T47D (cell line): ENCODE results near the gene ANO7.

Experiments
- DNase-seq, 2 experiments: peaks; one replicate each; pipeline versions ENCODE4 v3.0.0 to v3.0.0-alpha.2; 2011 to 2012; ENCODE audit warnings: low read depth in 1 of 2, low spot score in 1 of 2
- JUND ChIP-seq: IDR thresholded peaks from 2 replicates; pipeline ENCODE4 v1.6.1; 2012; ENCODE audit warnings: low read depth
- in situ Hi-C: cut with HindIII; loops from 2 replicates; pipeline ENCODE4 v1.10.0; 2016; ENCODE audit warnings: low sequenced_read_pairs, low pct_unique_long_range_greater_than_20kb

ANO7 gene, protein sequence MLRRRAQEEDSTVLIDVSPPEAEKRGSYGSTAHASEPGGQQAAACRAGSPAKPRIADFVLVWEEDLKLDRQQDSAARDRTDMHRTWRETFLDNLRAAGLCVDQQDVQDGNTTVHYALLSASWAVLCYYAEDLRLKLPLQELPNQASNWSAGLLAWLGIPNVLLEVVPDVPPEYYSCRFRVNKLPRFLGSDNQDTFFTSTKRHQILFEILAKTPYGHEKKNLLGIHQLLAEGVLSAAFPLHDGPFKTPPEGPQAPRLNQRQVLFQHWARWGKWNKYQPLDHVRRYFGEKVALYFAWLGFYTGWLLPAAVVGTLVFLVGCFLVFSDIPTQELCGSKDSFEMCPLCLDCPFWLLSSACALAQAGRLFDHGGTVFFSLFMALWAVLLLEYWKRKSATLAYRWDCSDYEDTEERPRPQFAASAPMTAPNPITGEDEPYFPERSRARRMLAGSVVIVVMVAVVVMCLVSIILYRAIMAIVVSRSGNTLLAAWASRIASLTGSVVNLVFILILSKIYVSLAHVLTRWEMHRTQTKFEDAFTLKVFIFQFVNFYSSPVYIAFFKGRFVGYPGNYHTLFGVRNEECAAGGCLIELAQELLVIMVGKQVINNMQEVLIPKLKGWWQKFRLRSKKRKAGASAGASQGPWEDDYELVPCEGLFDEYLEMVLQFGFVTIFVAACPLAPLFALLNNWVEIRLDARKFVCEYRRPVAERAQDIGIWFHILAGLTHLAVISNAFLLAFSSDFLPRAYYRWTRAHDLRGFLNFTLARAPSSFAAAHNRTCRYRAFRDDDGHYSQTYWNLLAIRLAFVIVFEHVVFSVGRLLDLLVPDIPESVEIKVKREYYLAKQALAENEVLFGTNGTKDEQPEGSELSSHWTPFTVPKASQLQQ

DNA sequence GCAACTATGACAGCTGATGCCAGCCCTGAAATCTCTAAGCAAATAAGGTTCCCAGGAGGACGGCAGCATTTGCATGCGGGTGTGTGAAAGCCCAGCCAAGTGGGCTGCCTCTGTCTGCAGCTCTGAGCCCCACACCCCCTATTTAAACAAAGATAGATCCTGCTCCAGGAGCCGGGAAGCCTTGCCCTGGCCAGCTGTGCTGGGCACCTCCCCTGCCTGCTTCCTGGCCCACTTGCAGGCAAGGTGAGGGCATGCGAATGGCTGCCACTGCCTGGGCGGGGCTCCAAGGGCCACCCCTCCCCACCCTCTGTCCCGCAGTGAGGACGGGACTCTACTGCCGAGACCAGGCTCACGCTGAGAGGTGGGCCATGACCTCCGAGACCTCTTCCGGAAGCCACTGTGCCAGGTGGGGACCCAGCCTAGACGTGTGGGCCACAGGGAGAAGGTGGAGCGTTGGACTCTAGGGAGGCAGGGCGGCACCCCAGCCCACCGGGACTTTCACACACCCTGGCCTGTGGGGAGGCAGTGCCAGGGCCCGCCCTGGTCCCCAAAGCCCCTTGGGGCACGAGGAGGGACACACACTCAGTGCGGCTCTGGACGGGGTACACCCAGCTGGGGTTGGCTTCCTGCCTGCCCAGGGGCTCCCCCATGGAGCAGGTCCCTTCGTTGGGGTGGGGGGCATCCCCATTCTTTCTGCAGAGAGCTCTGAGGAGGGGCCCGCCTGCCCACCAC is at the start of gene ANO7:
Gene ANO7 (plus strand): TSS at position 317 of the 732 bp plus-strand sequence. CDS start 1,387 bp downstream, outside the sequence.
- DNase-seq: no peak
- in situ Hi-C loops: no loop called here
- TF ChIP-seq JUND: no peak

DNA sequence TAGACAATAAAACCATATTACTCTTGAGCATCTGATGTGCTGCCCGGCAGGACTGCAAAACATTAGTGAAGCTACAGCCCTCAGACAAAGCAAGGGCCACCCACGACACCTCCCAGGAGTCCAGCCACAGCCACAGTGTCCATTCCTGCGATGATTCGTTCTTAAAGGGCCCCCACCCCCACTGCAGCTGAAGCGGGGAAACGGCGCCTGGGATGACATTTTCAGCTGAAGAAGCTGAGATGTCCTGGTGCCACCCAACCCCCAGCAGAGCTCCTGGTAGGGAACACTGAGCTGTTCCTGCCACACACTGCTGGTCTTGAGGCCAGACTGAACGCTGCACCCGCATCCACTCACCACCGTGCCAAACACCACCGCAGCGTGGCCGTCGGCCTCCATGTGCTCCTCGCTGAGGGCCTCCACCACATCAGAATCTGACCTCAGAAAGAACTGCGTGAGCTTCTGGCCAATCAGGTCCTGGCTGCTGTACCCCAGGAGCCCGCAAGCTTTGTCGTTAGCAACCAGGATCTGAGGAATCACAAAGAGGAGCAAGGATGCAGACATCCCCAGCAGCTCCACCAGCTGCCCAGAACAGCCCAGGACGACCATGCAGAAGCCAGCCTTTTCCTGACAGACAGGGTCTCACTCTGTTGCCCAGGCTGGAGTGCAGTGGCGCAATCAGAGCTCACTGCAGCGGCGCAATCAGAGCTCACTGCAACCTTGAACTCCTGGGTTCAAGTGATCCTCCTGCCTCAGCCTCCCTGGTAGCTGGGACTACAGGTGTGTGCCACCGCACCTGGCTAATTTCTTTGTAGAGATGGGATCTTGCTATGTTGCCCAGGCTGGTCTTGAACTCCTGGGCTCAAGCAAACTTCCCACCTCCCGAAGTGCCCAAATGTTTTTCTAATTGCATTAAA is 48.7 kb upstream of the ANO7 start:
- in situ Hi-C loops: no loop called here

DNA sequence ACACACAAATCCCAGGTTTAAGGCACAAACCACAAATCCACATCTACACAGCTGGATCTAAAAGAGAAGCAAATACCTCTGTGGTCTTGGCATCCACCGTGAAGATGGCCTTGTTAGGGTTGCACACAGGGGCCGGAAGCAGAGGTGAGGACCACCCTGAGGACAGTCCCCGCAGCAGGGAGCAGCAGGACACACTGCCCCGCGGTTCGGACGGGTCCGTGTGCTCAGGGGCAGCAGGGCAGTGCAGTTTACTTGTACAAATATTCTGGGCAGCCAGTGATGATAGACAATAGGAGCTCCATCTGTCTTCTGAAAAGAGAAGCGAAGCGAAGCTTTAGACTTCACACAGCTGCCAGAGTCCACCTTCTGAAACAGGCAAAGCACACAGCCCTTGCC is 48.0 kb upstream of the ANO7 start:
- no peak for TF ChIP-seq JUND
- in situ Hi-C loops: no loop called here
- no peak for DNase-seq

More for the DNA sequence above, 48.7 kb upstream of the ANO7 start:
- no peak for TF ChIP-seq JUND
- no peak for DNase-seq

DNA sequence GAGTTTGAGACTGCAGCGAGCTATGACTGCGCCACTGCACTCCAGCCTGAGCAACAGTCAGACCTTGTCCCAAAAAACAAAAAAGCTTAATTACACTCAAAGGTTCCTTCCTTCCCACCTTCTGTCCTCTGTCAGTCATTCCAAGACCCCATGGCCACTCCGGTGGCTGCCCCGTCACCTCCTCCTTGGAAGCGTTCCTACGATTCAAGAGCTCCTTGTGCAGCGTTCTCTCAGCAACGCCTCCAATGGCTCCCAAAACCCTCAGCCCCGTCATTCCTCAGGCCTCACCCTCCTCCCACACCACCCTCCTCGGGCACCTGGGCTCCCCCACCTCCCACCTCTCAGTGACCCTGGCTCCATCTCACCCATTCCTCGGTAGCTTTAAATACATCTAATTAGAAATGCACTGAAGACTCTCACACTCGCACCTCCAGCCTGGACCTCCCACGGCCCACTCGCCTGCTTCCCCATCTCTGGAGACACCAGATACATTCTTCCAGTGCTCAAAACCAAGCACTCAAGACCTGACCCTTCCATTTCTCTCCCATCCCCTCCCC is 47.2 kb upstream of the ANO7 start:
- no peak for TF ChIP-seq JUND
- no peak for DNase-seq
- in situ Hi-C loops: no loop called here

DNA sequence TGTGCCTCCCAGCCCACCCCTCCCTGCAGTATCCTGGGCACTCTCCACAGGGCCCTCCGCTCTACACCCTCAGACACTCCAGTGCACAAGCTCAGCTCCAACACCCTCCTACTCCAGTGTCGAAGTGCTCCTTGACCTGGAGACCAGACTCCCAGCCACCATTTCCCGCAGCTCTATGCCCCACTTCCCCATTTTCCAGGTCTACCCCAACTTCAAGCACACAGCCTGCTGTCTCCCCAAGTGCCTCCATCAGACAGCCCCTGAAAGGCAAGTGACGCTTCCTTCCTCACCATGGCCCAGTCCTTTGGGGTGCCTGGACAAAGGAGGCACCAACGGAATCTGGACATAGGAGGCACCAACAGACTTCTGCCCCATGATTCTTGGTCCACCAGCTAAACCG is 46.4 kb upstream of the ANO7 start:
- DNase-seq: no peak
- no peak for TF ChIP-seq JUND
- in situ Hi-C loops: no loop called here

DNA sequence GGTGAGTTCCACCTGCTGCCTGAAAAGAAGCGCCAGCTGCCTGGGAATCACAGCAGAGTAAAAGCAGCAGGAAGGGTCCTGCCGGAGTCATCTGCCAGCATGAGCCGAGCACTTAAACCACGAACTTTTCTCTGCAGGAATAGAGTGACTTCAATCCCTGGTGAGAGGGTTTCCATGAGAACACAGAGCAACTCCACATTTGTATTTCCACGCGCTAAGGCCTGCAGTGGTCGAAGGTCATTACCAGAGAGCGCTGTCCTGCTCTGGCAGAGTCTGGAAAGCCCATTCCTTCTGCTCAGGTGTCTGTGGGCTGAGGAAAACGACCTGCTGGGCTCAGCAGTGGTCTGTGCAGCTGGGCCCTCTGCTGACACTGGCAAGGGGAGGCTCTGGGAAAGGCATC is 45.9 kb upstream of the ANO7 start:
- no peak for TF ChIP-seq JUND
- no peak for DNase-seq
- in situ Hi-C loops: no loop called here

DNA sequence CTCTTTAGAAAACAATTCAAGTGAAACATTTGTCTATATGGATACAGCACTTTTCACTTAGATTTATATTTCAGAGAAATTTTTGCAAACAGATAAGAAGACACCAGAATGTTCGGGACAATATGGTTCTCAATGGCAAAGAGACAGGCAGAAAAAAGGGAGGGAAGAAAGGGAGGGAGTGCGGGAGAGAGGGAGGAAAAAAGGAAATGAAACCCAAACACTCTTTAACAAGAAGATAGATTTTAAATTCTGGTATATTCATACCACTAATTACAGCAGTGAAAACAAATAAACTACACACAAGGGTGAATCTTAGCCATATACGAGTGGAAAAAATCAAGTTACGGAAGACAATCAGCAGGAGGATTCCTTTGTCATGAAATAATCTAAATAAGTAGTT is 42.2 kb upstream of the ANO7 start:
- no peak for DNase-seq
- in situ Hi-C loops: no loop called here
- no peak for TF ChIP-seq JUND

DNA sequence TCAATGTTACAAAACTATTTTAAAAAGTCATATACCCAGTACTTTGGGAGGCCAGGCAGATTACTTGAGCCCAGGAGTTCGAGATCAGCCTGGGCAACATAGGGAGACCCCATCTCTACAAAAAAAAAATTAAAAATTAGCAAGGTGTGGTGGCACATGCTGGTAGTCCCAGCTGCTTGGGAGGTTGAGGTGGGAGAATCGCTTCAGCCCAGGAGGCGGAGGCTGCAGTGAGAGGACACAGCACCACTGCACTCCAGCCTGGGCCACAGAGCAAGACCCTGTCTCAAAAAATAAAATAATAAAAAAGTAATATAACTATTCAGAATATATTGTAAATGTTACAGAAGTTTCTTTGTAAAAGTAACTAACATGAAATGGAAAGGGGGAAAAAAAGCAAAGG is 41.1 kb upstream of the ANO7 start:
- TF ChIP-seq JUND: no peak
- in situ Hi-C loops: no loop called here
- DNase-seq: no peak

DNA sequence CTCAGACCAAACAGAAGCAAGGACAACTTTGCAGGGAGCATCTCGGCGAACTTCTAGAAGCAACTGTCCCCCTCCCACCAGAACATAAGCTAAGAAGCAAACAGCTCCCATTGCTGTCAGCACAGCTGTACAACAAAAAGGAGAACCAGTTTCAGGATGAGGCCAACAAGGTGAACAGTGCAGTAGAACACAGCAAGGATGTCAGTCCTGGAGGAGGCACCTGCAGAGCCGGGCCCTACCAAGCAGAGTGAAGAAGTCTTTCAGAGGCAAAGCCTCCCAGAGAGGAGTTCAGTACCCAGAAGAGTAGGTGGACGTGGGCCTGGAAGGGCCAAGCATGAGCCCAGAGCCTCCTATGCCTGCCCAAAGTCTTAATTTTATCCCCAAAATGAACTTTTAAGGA is 40.2 kb upstream of the ANO7 start:
- in situ Hi-C loops: no loop called here
- TF ChIP-seq JUND: no peak
- DNase-seq: no peak

DNA sequence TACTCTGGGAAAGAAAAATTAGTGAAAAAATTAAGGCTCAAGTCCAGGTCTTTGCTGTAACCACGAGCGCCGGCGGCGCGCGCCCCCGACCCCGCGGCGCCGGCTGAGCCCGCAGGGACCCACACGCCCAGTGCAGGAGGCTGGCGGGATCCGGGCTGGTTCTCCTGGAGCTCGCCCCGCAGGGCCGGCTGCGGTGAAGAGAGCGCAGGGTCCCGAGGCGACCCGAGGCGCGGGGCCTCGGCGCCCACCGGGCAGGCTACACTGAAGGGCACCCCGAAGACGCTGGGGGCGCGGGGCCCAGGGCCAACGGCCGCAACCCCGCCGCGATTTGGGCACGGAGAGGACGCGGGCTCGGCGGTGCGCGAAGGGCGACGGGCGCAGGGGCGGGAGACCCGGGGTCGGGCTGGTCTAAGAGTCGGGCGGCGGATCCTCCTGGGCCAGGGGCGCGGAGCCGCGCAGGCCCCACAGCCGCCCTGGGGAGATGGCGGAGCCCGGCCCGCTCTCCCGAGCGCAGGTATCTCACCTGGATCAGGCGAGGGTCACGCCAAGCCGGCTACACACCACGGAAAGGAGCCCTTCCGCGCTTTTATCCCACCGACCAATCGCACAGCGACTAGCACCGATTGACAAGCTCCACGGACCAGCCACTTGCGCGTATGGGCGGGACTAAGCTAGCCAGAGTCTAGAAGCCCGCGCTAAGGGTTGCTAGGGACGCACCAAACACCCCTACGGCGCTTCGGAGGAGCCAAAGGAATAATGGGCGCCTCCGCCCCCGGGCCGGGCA is 39.4 kb upstream of the ANO7 start, which contains the start of gene PASK:
Gene PASK (minus strand): TSS at position 582 of the 784 bp plus-strand sequence. CDS start 6,440 bp downstream, outside the sequence.
- peak; percentile 91 to 94 for DNase-seq
- in situ Hi-C loops: no loop called here
- no peak for TF ChIP-seq JUND

DNA sequence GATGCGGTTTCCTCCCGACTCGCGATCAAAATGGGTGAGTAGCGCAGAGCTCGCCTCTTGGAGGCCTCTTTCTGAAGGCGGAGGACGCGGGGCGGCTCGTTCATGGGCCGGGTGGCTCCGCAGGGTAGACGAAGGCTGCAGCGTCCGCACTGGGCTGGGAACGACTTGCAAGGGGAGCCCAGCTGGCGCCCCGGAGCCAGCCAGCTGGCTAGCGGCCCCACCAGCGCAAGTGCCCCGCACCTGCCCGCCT is 38.9 kb upstream of the ANO7 start:
- in situ Hi-C loops: no loop called here
- no peak for DNase-seq
- TF ChIP-seq JUND: no peak
